CD4-positive, alpha-beta T cell treated with Interleukin-15 for 4 hours (primary cell): ENCODE results near the gene UROS.

Experiments
- DNase-seq: peaks from one replicate; pipeline ENCODE4 v3.0.0-alpha.2; 2020; ENCODE audit warnings: low spot score

The UROS gene

GRCh38 chr10:125822878-125823662 lies at the start of gene UROS, which contains the start of gene BCCIP:
UROS (minus strand) TSS chr10:125823258; CDS start chr10:125816499, 6,759 bp downstream.
BCCIP (plus strand) TSS chr10:125823546; CDS start chr10:125823558, 12 bp downstream.
- DNase-seq = peak; percentile 90

GRCh38 chr10:125871338-125871737 lies 48.3 kb upstream of the UROS start:
- DNase-seq = no peak

GRCh38 chr10:125868372-125868975 lies 45.4 kb upstream of the UROS start:
- DNase-seq = peak; percentile 10

- DNase-seq = no peak
Observed at GRCh38 chr10:125866421-125867029, 43.5 kb upstream of the UROS start.

- DNase-seq = no peak
Observed at GRCh38 chr10:125865120-125865519, 42.1 kb upstream of the UROS start.

GRCh38 chr10:125859128-125859817 lies 36.2 kb upstream of the UROS start:
- DNase-seq = no peak

GRCh38 chr10:125857185-125857760 lies 34.2 kb upstream of the UROS start:
- no peak for DNase-seq

- DNase-seq = no peak
Observed at GRCh38 chr10:125852487-125852886, 29.4 kb upstream of the UROS start.

- DNase-seq = no peak
Observed at GRCh38 chr10:125850766-125851731, 28.0 kb upstream of the UROS start.

GRCh38 chr10:125849448-125849847 lies 26.4 kb upstream of the UROS start:
- DNase-seq = no peak

GRCh38 chr10:125848857-125849256 lies 25.8 kb upstream of the UROS start:
- no peak for DNase-seq

- no peak for DNase-seq
Observed at GRCh38 chr10:125848371-125848770, 25.3 kb upstream of the UROS start.

GRCh38 chr10:125846894-125847293 lies 23.8 kb upstream of the UROS start:
- no peak for DNase-seq

- no peak for DNase-seq
Observed at GRCh38 chr10:125845617-125846016, 22.6 kb upstream of the UROS start.

GRCh38 chr10:125844751-125845221 lies 21.7 kb upstream of the UROS start:
- no peak for DNase-seq

- DNase-seq = no peak
Observed at GRCh38 chr10:125843603-125844329, 20.7 kb upstream of the UROS start.

GRCh38 chr10:125840955-125841354 lies 17.9 kb upstream of the UROS start:
- DNase-seq = no peak

GRCh38 chr10:125840406-125840805 lies 17.3 kb upstream of the UROS start:
- no peak for DNase-seq

- no peak for DNase-seq
Observed at GRCh38 chr10:125838802-125839575, 15.9 kb upstream of the UROS start.
